ENCODE results near the gene NDUFA7.
"Not testable (repeated sequence)": the region's sequence is repeated elsewhere in the genome, so short reads cannot be mapped to it uniquely, and the experiment has no call there.

Gene NDUFA7

DNA sequence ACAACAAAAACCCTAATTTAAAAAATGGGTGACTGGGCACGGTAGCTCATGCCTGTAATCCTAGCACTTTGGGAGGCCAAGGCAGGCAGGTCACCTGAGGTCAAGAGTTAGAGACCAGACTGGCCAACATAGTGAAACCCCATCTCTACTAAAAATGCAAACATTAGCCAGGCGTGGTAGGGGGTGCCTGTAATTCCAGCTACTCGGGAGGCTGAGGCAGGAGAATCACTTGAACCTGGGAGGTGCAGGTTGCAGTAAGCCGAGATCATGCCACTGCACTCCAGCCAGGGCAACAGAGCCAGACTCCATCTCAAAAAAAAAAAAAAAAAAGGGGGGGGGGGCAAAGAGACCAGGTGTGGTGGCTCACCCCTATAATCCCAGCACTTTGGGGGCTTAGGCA is 56.9 kb downstream of the NDUFA7 start:
- DNase-seq (ENCODE audit: low read depth) = not testable (repeated sequence)

DNA sequence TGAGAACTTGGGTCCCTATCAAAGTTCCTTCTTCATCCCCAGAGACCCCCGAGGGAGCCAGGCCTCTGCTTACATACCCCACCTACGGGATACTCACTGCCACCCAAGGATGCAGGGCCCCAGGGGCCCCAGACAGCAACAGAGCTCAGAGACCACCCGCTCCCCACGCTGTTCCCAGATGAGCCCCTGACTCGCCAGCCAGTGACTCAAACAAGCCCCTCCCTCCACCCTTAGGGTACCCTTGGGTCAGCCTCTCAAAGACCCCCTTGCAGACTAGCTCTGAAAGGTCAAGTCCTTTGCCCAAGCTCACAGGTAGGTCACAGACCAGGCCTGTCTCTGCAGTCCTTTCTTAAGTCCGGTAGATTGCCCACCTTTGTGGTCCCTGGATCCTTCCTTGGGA is 58.7 kb downstream of the NDUFA7 start:
- no peak for DNase-seq (ENCODE audit: low read depth)

DNA sequence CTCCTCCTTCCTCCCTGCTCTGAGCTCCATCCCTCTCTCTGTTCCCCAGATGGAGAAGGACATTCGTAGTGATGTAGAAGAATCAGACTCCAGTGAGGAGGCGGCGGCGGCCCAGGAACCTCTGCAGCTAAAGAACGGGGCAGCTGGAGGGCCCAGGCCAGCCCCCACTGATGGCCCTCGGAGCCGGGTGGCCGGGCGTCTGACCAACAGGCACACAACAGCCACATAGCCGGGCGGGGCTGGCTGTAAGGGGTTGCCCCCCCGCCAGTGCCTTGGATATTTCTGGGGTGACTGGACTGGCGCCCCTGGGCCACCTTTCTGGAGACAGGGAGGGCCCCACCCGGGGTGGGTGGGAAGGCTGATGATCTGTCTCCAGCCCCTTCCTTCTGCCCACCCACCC is 59.3 kb downstream of the NDUFA7 start:
- no peak for DNase-seq (ENCODE audit: low read depth)

DNA sequence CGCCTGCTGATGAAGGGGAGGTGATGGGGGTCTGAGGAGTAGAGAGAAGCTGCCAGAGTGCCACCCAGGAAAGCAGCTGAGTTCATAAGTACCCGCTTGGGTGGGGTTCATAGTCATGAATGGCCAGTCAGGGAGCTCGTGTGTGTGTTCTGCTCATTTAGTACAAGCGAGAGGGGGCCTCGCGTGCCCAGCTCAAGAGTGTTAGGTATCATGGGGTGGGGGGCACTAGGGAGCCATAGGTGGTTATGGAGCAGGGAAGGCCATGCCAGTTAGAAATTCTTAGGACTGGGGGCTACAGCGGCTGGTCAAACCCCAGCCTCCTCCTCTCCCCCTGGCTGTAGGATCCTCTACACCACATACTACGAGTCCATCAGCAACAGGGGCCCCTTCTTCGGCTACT is 59.8 kb downstream of the NDUFA7 start:
- no peak for DNase-seq (ENCODE audit: low read depth)

Data from activated T-cell treated with anti-CD3 and anti-CD28 coated beads for 48 hours (primary cell).